HG03469 (cell line): ENCODE results near the gene MYO7B.
"Not testable (repeated sequence)": the region's sequence is repeated elsewhere in the genome, so short reads cannot be mapped to it uniquely, and the experiment has no call there.

ENCODE experiments used
- ATAC-seq: cut with Tn5 transposase; IDR thresholded peaks from one replicate; pipeline ENCODE4 v1.9.1; 2021; ENCODE audit warnings: mild to moderate bottlenecking, moderate library complexity, moderate number of reproducible peaks; ENCODE audit not compliant: unreplicated experiment

Gene MYO7B

DNA sequence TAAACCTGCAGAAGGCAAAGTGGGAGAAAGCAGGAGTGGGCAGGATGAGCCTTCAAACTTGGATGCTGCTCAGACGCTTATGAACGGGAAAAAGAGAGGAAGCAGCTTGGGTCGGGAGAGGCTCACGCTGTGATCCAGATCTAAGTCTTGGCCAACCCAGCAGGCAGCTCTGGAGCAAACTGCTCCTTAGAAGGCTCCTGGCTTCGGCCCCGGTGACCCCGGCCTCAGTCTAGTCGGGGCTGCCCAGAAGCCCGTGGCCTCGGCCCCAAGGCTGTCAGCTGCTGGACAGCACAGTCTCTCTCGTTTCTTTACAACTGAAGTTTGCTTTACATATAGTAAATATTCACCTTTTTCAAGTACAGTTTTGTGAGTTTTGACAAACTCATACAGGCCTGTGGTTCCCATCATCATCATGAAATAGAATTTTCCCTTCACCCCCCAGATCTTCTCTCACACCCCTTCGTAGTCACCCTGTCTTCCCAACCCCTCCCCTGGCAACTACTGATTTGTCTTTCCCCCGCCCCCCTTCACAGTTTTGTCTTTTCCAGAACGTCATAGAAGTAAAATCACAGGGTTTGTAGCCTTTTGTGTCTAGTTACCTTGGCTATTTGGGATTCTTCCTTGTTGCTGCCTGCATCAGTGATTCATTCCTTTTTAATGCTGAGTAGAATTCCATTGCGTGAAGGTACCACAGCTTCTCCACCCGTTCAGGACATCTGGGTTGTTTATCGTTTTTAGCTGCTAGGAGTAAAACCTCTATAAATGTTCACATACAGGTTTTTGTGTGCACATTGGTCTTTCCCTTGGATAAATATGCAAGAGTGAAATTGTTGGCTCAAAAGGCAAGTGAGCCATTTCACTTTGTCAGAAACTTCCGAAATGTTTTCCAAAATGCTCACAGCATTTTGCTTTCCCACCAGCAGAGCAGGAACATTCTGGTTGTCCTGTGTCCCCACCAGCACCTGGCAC lies 35.1 kb downstream of the MYO7B start:
- ATAC-seq, result no peak

- ATAC-seq, result not testable (repeated sequence)
Measured at GRCh38 chr2:127572352-127572751, 36.9 kb downstream of the MYO7B start.

GRCh38 chr2:127572841-127573240 lies 37.4 kb downstream of the MYO7B start:
- ATAC-seq, result no peak

GRCh38 chr2:127573298-127573697 lies 37.8 kb downstream of the MYO7B start:
- no peak for ATAC-seq

DNA sequence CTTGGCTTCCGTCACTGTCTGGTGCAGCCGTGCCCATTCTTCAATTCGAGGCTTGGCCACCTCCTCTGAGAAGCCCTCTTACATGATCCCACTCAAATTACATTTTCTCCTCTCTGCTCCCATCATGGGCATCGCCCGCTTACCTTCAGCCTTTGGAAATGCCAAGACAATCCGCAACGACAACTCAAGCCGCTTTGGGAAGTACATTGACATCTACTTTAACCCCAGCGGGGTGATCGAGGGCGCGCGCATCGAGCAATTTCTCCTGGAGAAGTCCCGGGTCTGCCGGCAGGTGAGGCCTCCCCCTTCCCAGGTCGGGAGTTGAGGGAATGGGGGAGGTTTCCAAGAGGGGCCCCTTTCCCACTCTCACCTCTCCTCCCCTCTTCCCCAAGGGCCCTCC lies 38.3 kb downstream of the MYO7B start:
- no peak for ATAC-seq

DNA sequence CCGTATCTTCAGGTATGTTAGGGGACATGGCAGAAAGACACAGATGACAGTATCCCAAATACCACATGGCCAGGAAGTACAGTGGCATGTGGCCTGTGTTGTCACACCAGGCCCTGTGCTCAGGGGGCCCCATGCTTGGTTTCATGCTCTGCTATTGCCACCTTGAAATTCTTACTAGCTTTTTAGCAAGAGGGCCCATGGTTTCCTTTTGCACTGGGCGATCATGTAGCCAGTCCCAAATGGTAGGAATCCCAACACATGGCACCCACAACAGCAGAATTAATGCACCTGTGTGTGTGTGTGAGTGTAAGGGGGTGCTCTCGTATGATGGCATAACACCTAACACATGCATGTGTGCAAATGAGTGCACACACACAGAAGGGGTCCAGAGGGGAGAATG lies 39.2 kb downstream of the MYO7B start:
- ATAC-seq, result no peak

DNA sequence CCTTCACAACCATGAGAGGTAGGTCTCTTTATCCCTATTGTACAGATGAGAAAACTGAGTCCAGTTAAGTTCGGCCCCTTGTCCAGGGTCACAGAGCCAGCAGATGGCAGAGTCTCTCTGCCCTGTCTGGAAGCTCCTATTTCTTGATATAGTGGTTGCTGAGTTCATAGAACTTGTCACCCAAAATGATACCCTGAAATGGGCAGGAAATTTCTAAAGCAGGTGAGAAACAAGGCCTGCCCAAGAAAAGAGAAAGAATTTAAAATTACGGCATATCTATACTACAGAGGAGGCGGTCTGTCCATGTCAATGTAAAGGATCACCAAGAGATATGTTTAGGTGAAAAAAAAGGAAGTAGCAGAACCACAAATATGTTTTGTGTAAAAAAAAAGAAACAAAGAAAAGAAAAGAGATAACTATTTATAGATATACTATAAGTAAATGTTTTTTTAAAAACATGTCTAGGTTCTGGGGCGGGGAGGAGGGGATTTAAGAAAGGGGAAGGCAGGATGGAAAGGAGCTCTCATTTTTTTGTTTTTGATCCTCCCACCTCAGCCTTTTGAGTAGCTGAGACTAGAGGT lies 39.8 kb downstream of the MYO7B start:
- no peak for ATAC-seq

- no peak for ATAC-seq
Measured at GRCh38 chr2:127575941-127576432, 40.5 kb downstream of the MYO7B start.

- ATAC-seq, result no peak
Measured at GRCh38 chr2:127576433-127577207, 41.1 kb downstream of the MYO7B start.

- ATAC-seq, result no peak
Measured at GRCh38 chr2:127577208-127577475, 41.7 kb downstream of the MYO7B start.

DNA sequence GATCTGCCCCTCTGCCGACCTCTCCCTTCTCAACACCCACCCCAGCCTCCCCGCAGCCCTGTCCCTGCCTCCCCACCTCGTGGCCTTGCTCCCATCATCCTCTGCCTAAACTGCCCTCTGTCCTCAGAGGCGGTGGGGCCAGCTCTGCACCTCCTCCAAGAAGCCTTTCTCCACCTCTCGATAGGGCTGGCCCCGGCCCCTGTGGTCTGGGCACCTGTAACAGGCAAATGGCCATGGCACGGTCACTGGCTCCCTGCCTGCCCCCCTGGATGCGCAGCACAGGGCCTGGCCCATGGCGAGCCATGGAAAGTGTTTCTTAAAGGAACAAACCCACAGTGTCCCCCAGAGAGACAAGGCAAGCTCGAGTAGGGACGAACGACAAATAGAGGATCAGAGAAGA lies 42.0 kb downstream of the MYO7B start:
- no peak for ATAC-seq

- no peak for ATAC-seq
Measured at GRCh38 chr2:127577973-127578372, 42.5 kb downstream of the MYO7B start.

DNA sequence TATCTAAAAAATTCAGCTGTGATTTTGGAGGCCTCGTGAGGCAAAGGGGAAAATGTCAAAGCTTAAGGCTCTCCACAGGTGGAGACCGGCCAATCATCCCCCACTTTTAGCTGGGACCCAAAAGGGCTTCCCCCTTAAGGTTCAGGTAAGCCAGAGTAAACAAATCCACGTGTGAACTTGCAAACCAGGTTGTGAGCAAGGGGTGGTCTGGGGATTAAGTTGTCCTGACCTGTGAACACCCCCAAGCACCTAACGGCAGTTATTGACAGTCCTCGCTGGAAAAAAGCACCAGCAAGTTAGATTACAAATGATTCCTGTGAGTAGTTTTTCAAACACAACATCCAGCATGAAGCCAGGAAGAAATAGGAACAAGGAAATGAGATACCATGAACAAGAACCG lies 42.9 kb downstream of the MYO7B start:
- no peak for ATAC-seq

GRCh38 chr2:127579231-127579630 lies 43.7 kb downstream of the MYO7B start:
- no peak for ATAC-seq

- no peak for ATAC-seq
Measured at GRCh38 chr2:127580167-127581049, 44.9 kb downstream of the MYO7B start.

DNA sequence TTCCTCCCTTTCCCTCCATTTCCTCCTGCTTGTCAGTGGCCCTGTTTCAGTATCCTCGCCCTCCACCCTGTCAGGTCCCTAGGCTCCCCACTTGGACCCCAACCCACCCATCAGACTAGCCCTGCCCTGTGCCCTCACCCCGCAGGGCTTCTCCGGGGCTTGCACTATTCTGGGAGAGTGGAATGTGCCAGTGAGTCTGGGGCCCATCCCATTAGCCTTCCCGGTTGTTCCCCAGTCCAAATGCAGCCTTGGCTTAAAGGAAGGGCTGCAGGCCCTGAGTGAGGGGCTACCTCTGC lies 45.5 kb downstream of the MYO7B start:
- no peak for ATAC-seq

- ATAC-seq, result no peak
Measured at GRCh38 chr2:127581516-127582490, 46.3 kb downstream of the MYO7B start.

DNA sequence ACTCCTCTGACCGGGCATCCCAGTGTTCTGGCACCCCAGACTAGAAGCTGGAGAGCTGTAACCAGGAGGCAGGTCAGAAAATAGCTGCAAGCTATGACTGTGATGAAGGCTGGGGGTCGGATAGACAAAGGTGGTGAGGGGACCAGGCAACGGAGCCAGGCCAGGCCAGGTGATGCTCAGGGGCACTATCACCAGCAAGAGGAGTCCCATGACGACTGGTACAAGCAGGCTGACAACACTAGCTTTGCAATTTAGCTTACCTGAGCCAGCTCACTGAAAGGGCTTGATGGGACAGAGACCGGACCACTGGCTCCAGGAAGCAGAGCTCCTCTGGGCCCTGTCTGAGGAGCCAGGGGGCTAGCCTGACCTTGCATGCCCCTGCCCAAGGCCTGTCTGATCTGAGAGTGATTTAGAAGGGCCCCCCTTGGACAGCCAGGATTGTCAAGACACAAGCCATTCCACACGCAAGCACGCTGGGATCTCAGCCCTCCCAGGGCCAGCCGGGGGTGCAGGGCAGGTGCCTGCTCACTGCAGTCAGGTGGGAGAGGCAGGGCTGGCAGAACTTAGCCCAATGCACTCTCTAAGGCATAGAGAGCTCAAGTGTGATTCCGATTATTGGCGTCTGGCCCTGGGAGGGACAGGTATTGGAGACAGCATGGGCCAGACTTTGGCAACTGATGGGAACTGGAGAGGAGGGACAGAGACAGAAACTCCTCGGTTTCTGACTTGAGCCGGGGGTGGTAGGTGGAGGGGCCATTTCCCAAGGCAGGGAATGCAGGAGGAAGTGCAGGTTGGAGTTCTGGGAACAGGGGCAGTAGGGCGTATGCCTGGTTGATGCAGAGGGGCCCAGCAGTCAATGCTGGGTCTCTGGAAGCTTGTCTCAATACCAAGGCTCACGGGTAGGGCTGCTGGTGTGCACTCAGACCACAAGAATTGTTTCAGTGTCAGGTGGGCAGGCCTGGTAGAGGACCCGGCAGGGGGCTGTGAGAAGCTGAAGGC lies 47.7 kb downstream of the MYO7B start:
- no peak for ATAC-seq
